ENCODE measurements around the gene ATP2A1. TPM values are rescaled to one million over a fixed set of nuclear protein-coding genes. Genes with fewer than 3 reads are reported as not detected.

Gene ATP2A1
- total and polyA plus RNA-seq, 2 of the 4 experiments (the other 2 are of a cell fraction), result under 0.01 to 0.63 TPM

GRCh38 chr16:28884045-28884444 lies 5.8 kb downstream of the ATP2A1 start:
- Histone ChIP-seq H2AK5ac (ENCODE audit: low read depth, low read length) (no peak overlapping the region), H2BK20ac (ENCODE audit: low read depth, low read length) (no peak overlapping the region), H4K8ac (ENCODE audit: low read depth in 2 of 2, low read length in 2 of 2) (no peak overlapping the region), H3K27me3 (ENCODE audit: control insufficient read depth, insufficient read depth, low read length) (no peaks in the 10 kb centered on the region), H3K14ac (replicated peaks; ENCODE audit: low read depth, low read length) (no peak overlapping the region), H4K20me1 (ENCODE audit: insufficient read depth, low read length) (no peaks in the 10 kb centered on the region), H4K91ac (ENCODE audit: insufficient read depth, low read depth, low read length) (no peak overlapping the region), H3K18ac (ENCODE audit: low read depth, low read length) (no peak overlapping the region), H3K23ac (ENCODE audit: low read depth, low read length) (no peak overlapping the region), H3K9me1 (ENCODE audit: insufficient read depth, low read length) (peaks cover 7% of the 10 kb centered on the region; the same call in 1 of the 2 replicates), H2BK5ac (ENCODE audit: low read depth, low read length, poor library complexity, severe bottlenecking) (no peak overlapping the region), H2BK120ac (ENCODE audit: low read depth, low read length) (no peak overlapping the region), H3K79me1 (ENCODE audit: low read depth in 1 of 2, low read length in 2 of 2) (peaks cover 3 to 6% of the 10 kb centered on the region in 2 experiments; a peak in 2 of 4 replicates), H3K27ac (ENCODE audit: insufficient read depth, low read length) (no peak overlapping the region), H3K36me3 (ENCODE audit: control insufficient read depth, insufficient read depth, low read length) (no peaks in the 10 kb centered on the region), H2AFZ (replicated peaks; ENCODE audit: low read length, poor library complexity) (no peak overlapping the region), H2AK9ac (replicated peaks; ENCODE audit: low read depth, low read length, poor library complexity) (peak overlapping the region; percentile 42), H4K5ac (ENCODE audit: low read depth, low read length) (no peak overlapping the region), H3K9me3 (ENCODE audit: control insufficient read depth, insufficient read depth, low read length) (no peaks in the 10 kb centered on the region), H2BK15ac (ENCODE audit: low read depth, low read length) (no peak overlapping the region), H3K4ac (ENCODE audit: low read depth, low read length) (no peak overlapping the region), H3K4me3 (ENCODE audit: insufficient read depth, low read depth, low read length) (no peak overlapping the region), H3K9ac (ENCODE audit: low read depth, low read length) (no peak overlapping the region), H3K4me1 (ENCODE audit: control insufficient read depth, insufficient read depth, low read length) (peaks cover 7% of the 10 kb centered on the region; the same call in 1 of the 2 replicates), H3K56ac (ENCODE audit: extremely low read depth, insufficient read depth, low read length) (no peak overlapping the region), H3K4me2 (ENCODE audit: low read depth, low read length) (no peak overlapping the region)
- in situ Hi-C loops (cut with MboI; ENCODE audit: low sequenced_read_pairs) (no loop called here), intact Hi-C loops (cut with micrococcal nuclease) (loop anchor here (5.0 kb wide), 1 partner anchor 33 kb away; no protein-coding TSS in a partner anchor), dilution Hi-C loops (cut with HindIII; ENCODE audit: low sequenced_read_pairs, unreplicated experiment) (no loop called here)
- WGBS, 2 experiments (ENCODE audit: extremely low coverage in 2 of 2, insufficient read length in 1 of 2), result 92% methylated on average over 5 of the region's 6 CpGs; no CpG with 5 or more reads in 1 of the 2 experiments
- POLR2A ChIA-PET (ENCODE audit: unreplicated experiment), result no interaction called here
- BruUV-seq (replicated peaks), result no TSS peak
- DNase-seq (no peak), ATAC-seq (ENCODE audit: low read depth) (no peak)
- CTCF ChIA-PET, result no interaction called here
- TF ChIP-seq MXI1 (IDR thresholded peaks at IDR 0.05; ENCODE audit: borderline replicate concordance, low read depth, low read length) (no peak), NFE2L2 (IDR thresholded peaks at IDR 0.05; ENCODE audit: low read depth, low read length) (no peak), RCOR1 (IDR thresholded peaks at IDR 0.05; ENCODE audit: insufficient replicate concordance, low read length) (no peak), MAZ (IDR thresholded peaks at IDR 0.05; ENCODE audit: borderline replicate concordance, low read depth, low read length) (no peak), ELK1 (IDR thresholded peaks at IDR 0.05; ENCODE audit: borderline replicate concordance, low read depth, low read length) (no peak)
